Stimulated activated CD4-positive, alpha-beta T cell treated with anti-CD3 and anti-CD28 coated beads, Interleukin-12 subunit alpha, Interleukin-12 subunit beta, amount 100 ng/mL, for 4 hours (primary cell): Measurements from ENCODE around the gene NBPF3.
"Not testable (repeated sequence)": the region's sequence is repeated elsewhere in the genome, so short reads cannot be mapped to it uniquely, and the experiment has no call there.

Source experiments
- DNase-seq: peaks from one replicate; pipeline ENCODE4 v3.0.0-alpha.2; 2020

The NBPF3 gene

DNA sequence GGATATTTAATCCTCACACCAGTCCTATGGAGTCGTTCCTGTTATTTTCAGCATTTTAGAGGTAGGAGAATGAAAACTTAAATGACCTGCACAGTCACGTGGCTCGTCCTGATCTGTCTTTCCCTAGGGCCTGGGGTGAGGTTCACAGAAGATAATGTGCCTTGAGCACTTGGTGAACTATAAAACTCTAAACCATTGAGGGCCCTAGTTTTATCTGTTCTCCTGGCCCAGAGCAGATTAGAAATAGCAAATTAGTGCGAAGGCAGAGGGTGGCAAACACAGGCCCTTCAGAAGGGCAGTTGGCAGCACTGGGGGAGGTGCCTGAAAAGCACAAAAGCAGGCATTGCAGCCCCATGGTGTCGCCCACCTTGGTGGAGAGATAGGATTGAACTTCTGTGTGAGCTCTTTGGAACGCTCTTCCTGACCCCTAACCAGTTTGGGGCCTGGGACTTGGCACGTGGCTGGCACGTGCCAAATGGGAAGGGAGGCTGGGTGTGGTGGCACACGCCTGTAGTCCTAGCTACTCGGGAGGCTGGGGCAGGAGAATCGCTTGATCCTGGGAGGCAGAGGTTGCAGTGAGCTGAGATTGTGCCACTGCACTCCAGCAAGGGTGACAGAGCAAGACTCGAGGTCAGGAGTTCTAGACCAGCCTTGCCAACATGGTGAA, 1.2 kb upstream of the NBPF3 start:
- DNase-seq: not testable (repeated sequence)

GRCh38 chr1:21439345-21439720, 604 bp upstream of the NBPF3 start:
- DNase-seq: no peak

DNA sequence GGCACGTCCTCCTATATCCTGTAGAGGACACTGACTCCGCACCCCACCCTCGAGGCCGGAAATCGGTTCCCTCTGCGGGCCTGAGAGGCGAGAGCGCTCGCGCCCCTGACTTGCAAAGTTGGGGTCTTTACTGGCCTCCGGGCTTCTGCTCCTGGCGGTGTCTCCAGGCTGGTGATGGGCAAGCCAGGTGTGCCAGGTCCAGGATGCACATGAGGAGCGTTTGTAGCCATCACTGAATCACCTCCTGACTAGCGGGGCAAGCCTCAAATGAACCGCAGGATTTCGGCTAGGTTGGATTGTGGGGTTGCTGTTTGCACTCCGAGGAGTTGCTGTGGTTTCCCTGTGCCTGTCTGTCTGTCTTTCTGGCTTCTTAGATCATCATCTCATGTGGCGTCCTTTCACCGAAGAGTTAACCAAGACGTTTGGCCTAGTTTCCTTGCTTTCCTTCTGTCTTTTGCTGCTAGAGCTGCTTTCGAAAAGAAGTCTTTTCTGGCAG, 741 bp downstream of the NBPF3 start:
- not testable (repeated sequence) for DNase-seq

DNA sequence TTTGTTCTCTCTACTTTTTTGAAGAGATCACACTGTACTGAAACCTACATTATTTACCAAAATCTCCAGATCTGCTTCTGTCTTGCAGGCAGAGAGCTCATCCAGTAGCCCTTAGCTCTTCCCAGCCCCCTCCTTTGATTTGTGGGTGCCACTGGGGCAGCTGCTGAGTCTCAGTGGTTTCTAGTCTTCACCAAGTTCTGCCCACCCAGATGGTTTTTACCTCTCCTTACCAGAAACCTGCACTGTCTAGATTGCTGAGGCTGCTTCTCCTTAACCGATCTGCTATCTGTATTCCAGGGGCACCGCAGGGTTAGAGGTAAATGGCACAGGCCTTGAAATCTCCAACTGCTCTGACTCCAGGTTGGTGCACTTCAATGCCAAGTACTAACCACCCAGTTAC, 6.7 kb downstream of the NBPF3 start:
- DNase-seq: not testable (repeated sequence)

- no peak for DNase-seq
Measured at GRCh38 chr1:21447311-21447710, 7.4 kb downstream of the NBPF3 start.

GRCh38 chr1:21449906-21450305, 10.0 kb downstream of the NBPF3 start:
- no peak for DNase-seq

DNA sequence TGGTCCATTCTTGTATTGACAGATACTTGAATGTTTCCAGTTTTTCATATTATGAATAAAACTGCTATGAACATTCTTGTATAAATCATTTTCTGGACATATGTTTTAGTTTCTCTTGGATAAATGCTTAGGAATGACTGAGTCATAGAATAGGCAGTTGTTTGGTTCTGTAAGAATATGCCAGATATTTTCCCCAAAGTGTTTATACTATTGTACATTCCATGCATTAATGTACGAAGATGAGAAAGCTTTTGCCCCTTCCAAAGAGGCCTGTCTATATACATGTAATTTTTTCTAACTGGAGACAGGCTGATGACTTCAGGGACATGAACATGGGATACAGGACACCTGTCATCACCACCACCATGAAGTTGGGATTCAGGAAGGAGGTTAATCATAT, 11.3 kb downstream of the NBPF3 start:
- DNase-seq: no peak

- DNase-seq: no peak
Measured at GRCh38 chr1:21451981-21452411, 12.1 kb downstream of the NBPF3 start.

DNA sequence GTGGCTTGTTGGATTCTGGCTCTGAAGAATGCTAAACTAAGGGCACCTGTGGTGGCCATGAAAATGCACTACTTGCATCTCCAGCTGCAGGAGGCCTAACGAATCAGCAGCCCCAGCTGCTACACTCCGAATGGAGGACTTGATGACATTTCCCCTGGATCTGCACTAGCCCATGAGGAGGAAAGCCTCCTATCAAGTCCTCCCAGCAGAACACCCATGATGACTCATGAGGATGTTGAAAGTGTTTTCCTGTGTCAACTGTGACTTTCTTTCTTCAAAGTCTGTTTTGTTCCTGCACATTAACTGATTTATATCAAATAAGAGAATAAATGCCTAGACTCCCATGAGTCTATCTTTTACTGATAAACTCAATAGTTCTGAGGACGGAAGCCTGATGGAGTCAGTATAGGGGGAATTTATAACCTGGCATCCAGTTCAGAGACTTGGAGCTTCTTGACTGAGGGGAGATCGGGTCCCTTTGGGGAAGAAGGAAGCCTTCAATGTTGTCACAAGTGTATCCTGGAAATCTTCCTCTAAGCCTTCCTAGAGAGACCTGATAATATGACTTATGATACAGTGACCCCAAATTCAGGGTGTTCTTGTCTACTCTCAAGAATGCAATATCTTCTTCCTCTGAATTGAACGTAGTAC, 14.2 kb downstream of the NBPF3 start:
- not testable (repeated sequence) for DNase-seq

GRCh38 chr1:21454904-21455303, 15.0 kb downstream of the NBPF3 start:
- DNase-seq: not testable (repeated sequence)

DNA sequence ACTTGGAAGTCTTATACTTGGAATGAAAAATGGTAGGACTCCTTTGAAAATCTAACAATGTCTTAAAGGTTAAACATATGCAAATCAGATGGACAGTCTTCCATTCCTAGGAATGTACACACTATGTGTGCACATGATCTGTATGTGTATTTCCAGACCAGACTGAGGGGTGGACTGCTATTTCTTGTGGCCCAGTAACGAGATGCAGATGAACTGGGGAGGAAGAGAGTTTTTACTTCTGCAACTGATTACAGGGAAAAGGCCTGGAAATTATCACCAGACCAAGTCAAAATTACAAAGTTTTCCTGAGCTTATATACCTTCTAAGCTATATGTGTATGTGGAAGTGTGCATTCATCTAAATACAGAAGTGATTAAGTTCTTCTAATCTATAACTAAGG, 17.7 kb downstream of the NBPF3 start:
- no peak for DNase-seq

DNA sequence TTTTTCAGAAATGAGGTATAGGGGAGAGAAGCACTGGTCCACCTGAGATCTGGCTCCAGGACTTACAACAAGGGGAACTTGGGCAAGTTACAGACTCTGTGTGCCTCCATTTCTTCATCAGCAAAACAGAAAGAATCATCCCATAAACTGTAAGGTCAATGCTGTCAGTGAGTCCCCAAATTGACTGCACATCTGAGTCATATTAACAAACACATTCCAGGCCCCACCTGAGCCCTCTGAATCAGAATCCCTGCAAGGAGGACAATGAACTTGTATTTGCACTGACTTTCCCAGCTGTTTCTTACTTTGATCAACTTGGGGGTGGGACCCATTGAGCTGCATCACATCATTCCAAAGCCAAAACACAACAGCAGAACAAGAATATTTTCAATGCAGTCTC, 25.2 kb downstream of the NBPF3 start:
- not testable (repeated sequence) for DNase-seq

DNA sequence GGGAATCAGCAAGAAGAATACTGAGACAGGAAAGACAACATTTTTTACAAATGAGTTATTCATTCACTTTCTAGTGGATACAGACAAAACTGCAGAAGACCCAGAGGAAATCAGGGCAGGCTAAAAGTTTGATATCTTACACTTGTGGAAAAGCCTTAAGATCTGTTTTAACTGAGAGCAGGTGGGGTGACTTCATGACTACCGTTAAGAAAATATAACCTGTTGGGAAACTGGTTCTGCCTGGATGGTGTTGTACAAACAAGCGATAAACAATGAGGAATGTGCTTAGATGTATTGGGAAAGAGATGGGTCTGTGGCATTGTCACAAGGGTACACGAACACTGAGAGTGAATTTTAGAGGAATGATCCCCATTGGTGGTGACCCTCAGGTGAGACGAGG, 28.0 kb downstream of the NBPF3 start:
- DNase-seq: not testable (repeated sequence)

GRCh38 chr1:21468599-21468998, 28.7 kb downstream of the NBPF3 start:
- DNase-seq: peak; percentile 10

- no peak for DNase-seq
Measured at GRCh38 chr1:21469581-21469980, 29.6 kb downstream of the NBPF3 start.

DNA sequence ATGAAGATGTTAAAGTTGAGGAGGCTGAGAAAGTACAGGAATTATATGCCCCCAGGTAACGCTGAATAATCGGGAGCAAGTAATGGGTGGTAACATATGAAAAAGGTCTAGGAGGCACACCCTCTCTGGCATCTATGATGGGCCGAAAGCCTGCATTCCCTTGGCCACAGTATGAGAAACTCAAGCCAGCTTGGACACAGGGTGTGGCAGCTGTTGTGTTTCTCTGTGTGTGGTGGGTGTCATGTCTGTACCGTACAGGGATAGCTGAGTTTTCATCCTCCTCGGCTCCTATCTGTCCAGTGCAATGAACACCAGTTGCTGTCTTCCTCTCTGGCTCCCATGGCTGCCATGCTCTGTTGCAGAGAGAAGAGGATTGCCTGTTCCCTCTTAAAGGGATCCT, 32.9 kb downstream of the NBPF3 start:
- no peak for DNase-seq

DNA sequence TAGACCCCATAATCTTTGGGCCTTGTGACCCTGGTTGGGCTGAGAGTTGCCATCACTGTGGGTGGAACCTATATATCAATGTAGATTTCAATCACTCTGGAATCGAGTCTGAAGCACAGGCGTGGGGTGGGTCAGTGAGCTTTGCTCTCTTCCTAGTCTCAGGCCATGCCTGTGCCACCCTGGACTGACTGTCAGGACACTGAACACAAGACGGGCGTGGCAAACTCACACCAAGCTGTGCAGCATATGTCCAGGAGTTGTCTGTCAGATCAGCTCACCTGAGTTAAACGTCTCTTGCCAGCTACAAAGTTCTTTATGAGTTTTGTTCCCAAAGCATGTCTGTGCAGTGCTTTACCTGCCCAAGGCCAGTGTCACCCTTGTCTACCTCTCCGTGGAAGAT, 38.4 kb downstream of the NBPF3 start:
- DNase-seq: no peak

- not testable (repeated sequence) for DNase-seq
Measured at GRCh38 chr1:21483881-21484280, 43.9 kb downstream of the NBPF3 start.

GRCh38 chr1:21489146-21489545, 49.2 kb downstream of the NBPF3 start:
- DNase-seq: no peak

- no peak for DNase-seq
Measured at GRCh38 chr1:21490774-21491487, 51.0 kb downstream of the NBPF3 start.

DNA sequence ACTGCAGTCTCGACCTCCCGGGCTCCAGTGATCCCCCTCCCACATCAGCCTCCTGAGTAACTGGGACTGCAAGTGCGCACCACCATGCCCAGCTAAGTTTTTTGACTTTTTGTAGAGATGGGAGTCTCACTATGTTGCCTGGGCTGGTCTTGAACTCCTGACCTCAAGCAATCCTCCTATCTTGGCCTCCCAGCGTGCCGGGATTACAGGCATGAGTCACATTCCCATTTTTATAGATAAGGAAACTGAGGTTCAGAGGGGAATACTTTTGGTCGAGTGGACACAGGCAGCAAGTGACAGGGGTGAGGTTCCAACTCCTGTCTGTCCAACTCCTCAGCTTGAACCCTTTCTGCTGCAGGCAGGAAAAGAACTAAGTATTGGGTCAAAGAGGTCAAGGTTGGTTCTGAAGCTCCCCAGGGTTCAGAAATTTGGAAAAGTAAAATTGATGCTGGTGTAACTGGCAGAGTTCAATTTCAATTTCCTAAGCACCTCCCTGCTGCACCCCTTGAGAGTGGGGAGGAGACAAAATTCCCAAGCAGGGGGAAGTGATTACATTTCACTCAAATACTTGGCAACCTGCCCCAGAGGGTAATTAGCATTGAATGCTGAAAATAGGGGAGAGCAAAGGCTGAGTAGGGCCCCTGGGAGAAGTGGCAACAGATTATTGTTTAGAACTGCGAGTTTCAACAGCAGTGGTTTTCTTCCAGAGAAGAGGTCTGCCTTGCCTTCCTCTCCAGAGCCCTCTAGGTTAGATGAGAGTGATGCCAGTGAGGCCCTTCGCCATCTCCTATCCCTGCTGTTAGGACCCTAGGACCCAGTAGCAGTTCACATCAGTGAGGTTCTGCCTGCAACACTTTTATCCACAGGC, 51.8 kb downstream of the NBPF3 start:
- DNase-seq: no peak

DNA sequence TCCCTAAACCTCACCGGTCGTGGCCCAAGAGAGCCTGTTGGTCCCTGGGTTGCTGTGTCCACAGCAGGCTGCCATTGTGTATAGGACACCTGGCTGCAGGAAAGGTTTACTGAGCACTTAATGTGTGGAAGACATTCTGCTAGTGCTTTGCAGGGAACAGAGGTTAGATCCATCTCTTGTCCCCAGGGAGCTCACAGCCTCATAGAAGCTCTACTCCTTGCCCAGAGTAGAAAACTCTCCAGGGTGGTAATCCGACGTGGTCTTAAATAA, 52.4 kb downstream of the NBPF3 start:
- no peak for DNase-seq

DNA sequence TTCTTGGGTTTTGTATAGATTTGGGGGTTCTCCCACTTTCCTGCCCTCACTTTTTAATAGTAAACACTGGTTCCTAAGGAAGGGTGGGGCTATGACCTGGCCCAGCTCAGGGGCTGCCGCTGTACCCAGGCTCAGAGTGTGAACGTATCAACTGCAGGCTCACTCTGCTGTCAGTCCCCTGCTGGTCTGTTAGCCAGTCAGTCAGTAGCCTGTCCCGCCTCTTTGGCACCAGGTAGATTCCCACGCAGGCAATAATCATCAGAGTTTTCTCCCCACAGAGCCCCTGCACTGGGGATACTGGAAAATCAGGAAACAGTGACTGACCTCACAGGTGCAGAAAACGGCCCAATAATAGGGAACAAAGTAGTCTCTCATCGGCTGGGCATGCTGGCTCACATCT, 54.3 kb downstream of the NBPF3 start:
- no peak for DNase-seq
